ENCODE results near the gene CHRNA3.

CHRNA3 gene

DNA sequence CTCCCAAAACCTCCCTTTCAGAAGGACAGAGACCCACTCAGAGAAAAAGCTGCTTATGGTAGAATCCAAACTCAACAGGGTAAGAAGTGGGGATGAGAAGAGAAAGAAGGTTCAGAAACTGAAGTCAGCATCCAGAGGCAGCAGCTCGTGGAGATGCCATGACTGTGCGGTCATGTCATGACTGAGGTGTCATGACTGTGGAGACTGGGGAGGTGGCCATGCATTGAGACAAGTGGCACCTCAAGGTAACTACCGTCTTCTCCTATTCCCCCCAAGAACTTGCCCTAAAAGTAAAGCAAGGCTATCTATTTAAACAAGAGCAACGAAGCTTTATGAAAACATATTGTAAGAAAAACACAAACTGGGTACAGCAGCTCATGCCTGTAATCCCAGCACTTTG is 15.1 kb downstream of the CHRNA3 start:
- Mint-ChIP-seq H3K27ac (no peak overlapping the region), H3K27me3 (peaks cover 4% of the 10 kb centered on the region), H3K36me3 (no peaks in the 10 kb centered on the region), H3K4me1 (no peaks in the 10 kb centered on the region), H3K4me3 (no peak overlapping the region), H3K9me3 (no peaks in the 10 kb centered on the region)

DNA sequence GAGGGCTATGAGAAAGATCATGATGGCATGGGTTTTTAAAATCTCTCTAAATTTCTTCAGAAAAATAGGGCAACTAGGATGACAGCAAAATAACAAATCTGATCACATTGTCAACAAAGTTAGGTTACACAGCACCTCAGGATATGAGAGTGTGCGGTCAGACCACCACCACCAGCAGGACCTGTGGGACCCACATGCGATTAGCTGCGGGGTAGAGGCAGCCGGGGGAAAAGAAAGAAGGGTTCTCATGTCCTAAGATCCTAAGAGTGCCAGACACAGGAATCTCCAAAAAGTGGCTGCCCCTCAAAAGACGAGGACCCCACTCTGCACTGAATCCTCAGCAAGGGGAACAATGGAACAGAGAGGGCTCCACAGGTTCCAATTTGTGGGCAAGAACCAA is 15.6 kb downstream of the CHRNA3 start:
- Mint-ChIP-seq H3K36me3 (no peaks in the 10 kb centered on the region), H3K4me1 (no peaks in the 10 kb centered on the region), H3K4me3 (no peak overlapping the region), H3K27ac (no peak overlapping the region), H3K9me3 (no peaks in the 10 kb centered on the region), H3K27me3 (peaks cover 4% of the 10 kb centered on the region)

DNA sequence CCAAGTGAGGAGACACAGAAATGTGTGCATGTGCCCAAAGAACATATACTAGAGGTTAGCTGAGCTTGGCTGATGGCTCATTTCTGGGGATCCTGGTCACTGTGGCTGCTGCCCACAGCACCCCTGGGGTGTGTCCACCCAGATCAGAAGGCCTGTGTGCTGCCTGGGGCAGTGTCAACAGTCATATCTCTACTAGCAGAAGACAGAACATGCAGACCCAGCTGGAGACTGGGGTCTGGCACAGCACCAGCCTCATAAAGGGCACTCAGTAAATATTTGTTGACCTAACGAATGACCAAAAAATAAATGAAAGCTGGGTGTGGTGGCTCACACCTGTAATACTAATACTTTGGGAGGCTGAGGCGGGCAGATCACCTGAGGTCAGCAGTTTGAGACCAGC is 16.4 kb downstream of the CHRNA3 start:
- Mint-ChIP-seq H3K4me1 (no peaks in the 10 kb centered on the region), H3K4me3 (no peak overlapping the region), H3K27ac (peak overlapping the region; percentile 41), H3K27me3 (peaks cover 3% of the 10 kb centered on the region), H3K9me3 (no peaks in the 10 kb centered on the region), H3K36me3 (no peaks in the 10 kb centered on the region)

DNA sequence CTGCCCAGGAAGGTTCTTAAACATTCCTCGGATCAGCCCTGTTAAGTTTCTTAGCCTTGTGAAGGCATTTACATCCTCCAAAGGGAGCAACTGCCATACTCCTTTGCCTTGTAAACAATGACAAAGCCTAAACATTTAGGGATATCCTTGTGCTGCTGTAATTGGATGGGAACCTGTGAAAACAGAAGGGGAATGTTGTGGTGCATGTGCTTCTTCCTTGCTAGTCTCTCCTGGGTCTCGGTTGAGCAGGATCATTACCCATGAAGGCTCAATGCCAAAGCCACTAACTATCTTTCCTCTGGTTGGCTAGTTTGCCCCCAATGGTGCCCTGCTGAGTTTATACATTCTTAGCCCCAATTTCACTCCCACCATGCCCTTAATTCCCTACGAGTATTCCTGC is 17.3 kb downstream of the CHRNA3 start:
- H3K36me3 Mint-ChIP-seq: no peaks in the 10 kb centered on the region
- peaks cover 3% of the 10 kb centered on the region for H3K27me3 Mint-ChIP-seq
- no peak overlapping the region for H3K27ac Mint-ChIP-seq
- H3K9me3 Mint-ChIP-seq: no peaks in the 10 kb centered on the region
- no peaks in the 10 kb centered on the region for H3K4me1 Mint-ChIP-seq
- H3K4me3 Mint-ChIP-seq: no peak overlapping the region

DNA sequence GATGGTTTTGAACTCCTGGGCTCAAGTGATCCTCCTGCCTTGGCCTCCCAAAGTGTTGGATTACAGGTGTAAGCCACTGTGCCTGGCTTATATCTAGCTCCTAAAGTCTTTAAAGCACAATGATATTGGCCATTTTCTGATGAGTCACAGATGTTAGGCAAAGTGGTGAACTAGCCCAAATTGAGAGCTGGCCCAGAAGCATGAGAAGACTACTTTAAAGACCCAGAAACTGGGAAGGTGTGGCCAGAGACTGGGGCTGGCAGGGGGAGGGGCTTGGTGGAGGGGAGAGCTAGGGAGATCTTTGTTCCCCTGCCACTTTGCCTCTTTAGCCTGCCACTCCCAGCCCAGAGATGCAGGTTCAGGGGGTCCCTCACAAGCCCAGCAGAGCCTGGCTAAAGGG is 21.6 kb downstream of the CHRNA3 start:
- Mint-ChIP-seq H3K4me3 (no peak overlapping the region), H3K36me3 (no peaks in the 10 kb centered on the region), H3K27ac (no peak overlapping the region), H3K27me3 (peaks cover 1% of the 10 kb centered on the region), H3K9me3 (no peaks in the 10 kb centered on the region), H3K4me1 (no peaks in the 10 kb centered on the region)

DNA sequence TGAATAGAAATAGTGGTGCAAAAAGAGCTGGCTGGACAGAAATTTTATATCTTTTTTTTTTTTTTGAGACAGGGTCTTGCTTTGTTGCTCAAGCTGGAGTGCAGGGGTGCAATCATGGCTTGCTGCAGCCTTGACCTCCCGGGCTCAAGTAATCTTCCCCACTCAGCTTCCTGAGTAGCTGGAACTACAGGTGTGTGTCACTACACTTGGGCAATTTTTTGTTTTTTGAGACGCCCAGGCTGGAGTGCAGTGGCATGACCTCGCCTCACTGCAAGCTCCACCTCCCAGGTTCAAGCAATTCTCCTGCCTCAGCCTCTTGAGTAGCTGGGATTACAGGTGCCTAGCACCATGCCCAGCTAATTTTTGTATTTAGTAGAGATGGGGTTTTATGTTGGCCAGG is 22.4 kb downstream of the CHRNA3 start:
- no peaks in the 10 kb centered on the region for H3K4me1 Mint-ChIP-seq
- no peaks in the 10 kb centered on the region for H3K36me3 Mint-ChIP-seq
- H3K4me3 Mint-ChIP-seq: no peak overlapping the region
- H3K9me3 Mint-ChIP-seq: no peaks in the 10 kb centered on the region
- no peak overlapping the region for H3K27ac Mint-ChIP-seq
- peaks cover 1% of the 10 kb centered on the region for H3K27me3 Mint-ChIP-seq

DNA sequence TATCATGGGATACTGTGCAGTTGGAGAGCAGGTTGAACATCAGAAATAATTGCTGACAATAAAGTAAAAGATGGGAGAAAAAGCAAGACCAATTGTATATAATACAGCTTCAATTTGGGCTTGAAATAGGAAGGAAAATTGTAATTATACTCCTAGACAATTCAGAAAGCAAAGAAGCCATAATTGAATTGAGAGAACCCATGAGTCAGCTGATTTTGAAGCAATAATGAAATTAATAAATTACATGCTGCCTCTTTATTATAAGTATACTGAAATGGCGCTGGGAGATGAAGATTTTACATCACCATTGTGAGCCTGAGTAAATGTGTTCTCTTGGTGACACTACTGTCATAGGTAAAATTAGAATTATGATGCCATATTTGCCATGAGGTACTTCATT is 23.2 kb downstream of the CHRNA3 start:
- Mint-ChIP-seq H3K9me3 (no peaks in the 10 kb centered on the region), H3K36me3 (no peaks in the 10 kb centered on the region), H3K4me1 (no peaks in the 10 kb centered on the region), H3K4me3 (no peak overlapping the region), H3K27me3 (peaks cover 1% of the 10 kb centered on the region), H3K27ac (no peak overlapping the region)

DNA sequence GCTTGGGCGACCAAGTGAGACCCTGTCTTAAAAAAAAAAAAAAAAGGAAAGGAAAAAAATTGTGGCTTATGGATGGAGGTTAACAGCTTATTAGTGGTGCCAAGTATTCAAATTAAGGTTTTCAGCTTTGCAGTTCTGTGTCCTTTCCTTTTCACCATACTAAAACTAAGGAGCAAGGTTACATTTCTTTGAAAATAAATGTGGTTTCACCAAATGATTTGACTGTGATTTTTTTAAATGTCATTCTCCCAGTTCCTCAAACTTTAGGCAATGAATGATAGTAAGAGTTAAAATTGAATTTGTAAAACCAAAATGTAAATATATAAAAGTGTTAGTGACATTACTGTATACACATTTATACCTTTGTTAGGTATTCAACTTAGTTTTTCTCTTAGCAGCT is 45.9 kb downstream of the CHRNA3 start:
- no peak overlapping the region for H3K27ac Mint-ChIP-seq
- H3K36me3 Mint-ChIP-seq: no peaks in the 10 kb centered on the region
- H3K4me3 Mint-ChIP-seq: no peak overlapping the region
- peaks cover 3% of the 10 kb centered on the region for H3K27me3 Mint-ChIP-seq
- H3K9me3 Mint-ChIP-seq: no peaks in the 10 kb centered on the region
- H3K4me1 Mint-ChIP-seq: no peaks in the 10 kb centered on the region

DNA sequence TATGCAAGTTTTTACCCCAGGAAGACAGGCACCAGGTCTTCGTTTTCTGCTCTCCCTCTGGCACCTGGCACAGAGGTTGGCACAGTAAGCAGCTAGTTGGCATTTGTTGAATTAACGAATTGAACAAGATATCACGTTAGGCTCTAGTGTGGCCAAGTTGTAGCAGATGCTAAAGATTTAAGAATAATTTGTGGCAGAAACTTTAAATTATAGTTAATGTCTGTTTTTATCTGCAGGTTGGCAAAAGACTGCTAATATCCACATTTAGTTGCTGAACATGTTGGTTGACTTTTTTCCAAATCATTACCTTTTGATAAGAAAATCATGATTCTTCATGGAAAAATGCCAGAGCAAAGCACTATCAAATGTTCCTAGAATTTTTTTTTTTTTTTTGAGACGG is 47.4 kb downstream of the CHRNA3 start:
- H3K36me3 Mint-ChIP-seq: no peaks in the 10 kb centered on the region
- H3K27ac Mint-ChIP-seq: no peak overlapping the region
- no peak overlapping the region for H3K4me3 Mint-ChIP-seq
- no peaks in the 10 kb centered on the region for H3K9me3 Mint-ChIP-seq
- no peaks in the 10 kb centered on the region for H3K4me1 Mint-ChIP-seq
- H3K27me3 Mint-ChIP-seq: peaks cover 3% of the 10 kb centered on the region

DNA sequence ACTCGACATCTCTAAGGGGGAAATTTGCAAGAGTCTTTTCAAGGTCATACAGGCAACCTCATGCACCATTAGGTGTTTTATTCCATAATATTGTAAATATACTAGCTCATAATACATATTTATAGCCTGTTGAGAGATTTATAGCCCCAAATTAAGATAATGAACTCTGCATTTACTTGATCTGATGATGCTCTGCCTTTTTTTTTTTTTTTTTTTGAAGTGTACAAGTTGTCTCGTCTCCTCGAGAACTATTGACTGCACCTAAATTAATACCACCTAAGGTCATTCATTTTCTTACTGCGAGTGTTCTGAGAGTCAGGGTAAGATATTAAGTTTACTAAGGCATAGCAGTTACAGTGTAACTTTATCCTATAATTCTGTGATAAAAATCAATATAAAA is 49.4 kb downstream of the CHRNA3 start:
- Mint-ChIP-seq H3K36me3 (no peaks in the 10 kb centered on the region), H3K27me3 (peaks cover 12% of the 10 kb centered on the region), H3K9me3 (no peaks in the 10 kb centered on the region), H3K4me1 (peaks cover 3% of the 10 kb centered on the region), H3K27ac (no peak overlapping the region), H3K4me3 (no peak overlapping the region)

DNA sequence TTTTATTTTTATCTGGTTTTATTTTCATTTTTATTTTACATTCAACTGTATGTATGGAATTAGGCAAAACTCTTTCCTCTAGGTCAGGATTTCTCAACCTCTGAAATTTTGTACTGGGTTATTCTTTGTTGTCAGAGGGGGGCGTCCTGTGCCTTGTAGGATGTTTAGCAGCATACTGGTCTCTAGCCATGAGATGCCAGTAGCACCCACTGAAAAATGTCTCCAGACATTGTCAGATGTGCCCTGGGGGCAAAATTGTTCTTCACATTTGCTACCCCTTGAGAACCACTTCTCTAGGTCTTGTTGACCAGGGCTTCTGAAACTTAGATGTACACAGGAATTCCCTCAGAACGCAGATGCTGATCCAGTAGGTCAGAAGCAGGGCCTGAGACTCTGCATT is 50.1 kb downstream of the CHRNA3 start:
- H3K27me3 Mint-ChIP-seq: peaks cover 15% of the 10 kb centered on the region
- no peaks in the 10 kb centered on the region for H3K36me3 Mint-ChIP-seq
- H3K9me3 Mint-ChIP-seq: no peaks in the 10 kb centered on the region
- no peak overlapping the region for H3K4me3 Mint-ChIP-seq
- H3K27ac Mint-ChIP-seq: no peak overlapping the region
- peaks cover 9% of the 10 kb centered on the region for H3K4me1 Mint-ChIP-seq

DNA sequence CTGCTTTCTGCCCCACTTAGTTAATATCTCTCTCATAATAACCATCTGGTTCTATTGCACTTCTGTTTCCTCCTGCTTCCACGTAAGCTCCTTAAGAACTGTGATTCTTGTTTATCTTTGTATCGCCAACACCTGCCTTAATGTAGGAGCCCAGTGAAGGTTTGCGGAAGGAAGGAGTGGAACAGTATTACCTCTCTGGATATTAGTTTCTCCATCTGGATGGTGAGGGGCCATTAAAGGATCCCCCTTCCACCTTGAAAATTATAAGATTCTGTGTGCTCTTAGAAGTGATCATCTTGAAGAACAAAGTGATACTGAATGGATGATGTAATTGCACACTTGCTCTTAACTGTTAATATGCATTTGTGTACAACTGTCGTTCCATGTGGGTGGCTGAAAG is 53.3 kb downstream of the CHRNA3 start:
- Mint-ChIP-seq H3K36me3 (no peaks in the 10 kb centered on the region), H3K27ac (no peak overlapping the region), H3K9me3 (no peaks in the 10 kb centered on the region), H3K4me1 (peaks cover 19% of the 10 kb centered on the region), H3K27me3 (peaks cover 18% of the 10 kb centered on the region), H3K4me3 (no peak overlapping the region)

DNA sequence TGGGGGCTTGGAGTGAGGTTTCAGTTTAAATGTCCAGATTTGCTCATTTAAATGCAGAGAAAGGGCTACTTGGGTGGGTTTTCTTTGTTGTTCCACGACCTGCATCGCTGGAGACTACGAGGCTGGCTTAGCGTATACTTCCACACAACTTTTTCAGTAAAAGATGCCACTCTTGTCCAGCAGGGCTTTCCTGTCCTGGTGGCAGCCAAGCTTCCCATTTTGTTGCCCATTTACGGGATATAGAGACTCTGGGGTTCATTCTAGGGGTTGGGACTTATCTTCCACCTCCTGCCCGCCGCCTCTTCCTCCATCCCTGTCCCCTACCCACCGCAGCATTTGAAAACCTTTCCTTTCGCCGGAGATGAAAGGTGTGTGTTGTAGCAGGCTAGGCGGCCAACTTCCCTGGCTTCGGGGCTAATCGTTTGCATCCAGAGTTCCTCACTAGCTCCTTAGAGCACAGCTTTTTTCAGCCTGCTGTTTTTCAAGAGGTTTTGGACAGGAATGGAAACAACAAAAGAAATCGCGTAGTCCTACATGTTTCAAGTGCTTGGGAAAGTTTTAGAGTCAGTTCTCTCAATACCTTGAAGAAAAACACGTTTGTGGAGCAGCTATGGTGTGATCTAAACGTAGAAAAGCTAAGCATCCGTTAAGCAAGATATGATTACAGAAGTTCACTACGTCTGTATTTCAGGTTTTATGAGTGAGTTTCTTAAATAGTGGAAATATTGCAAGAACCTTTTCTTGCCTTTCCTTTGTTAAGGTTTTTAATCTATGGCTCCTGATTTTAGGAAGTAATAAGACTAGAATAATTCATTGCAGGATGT is 54.6 kb downstream of the CHRNA3 start:
- Mint-ChIP-seq H3K27ac (no peak overlapping the region), H3K27me3 (peaks cover 23% of the 10 kb centered on the region), H3K9me3 (no peaks in the 10 kb centered on the region), H3K36me3 (no peaks in the 10 kb centered on the region), H3K4me1 (peaks cover 19% of the 10 kb centered on the region), H3K4me3 (peak overlapping the region; percentile 84)

DNA sequence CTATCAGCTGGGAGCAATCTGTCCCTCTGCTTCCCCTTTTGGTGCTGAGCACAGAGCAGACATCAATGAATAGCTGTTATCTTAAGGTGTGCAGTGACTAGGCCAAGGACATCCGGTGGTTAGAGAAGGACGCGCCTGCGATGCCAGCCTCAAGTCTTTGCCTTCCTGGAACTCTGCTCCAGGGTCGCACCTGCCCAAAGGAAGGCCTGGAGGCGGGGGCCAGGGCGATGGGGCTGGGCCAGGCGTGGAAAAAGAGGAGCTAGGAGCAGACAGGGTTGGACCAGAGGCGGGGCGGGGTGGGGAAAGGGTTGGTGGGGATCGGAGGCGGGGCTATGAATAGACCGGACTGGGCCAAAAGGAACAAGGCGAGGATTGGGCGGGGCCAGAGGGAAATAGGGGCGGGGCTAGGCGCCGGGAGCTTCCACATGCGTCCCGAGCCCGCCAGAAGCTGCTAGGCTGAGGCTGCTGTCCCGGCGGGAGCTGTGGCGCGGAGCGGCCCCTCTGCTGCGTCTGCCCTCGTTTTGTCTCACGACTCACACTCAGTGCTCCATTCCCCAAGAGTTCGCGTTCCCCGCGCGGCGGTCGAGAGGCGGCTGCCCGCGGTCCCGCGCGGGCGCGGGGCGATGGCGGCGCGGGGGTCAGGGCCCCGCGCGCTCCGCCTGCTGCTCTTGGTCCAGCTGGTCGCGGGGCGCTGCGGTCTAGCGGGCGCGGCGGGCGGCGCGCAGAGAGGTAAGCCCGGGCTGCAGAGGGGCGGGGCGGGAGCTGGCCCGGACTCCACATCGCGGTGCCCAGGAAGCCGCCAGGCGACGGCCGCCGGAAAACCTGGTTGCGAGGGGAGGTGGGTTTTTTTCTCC is 55.5 kb downstream of the CHRNA3 start, which contains the start of gene CHRNA5:
Gene CHRNA5 (plus strand): TSS at position 424 of the 854 bp plus-strand sequence. CDS start 200 bp downstream, at position 624.
- Mint-ChIP-seq H3K4me3 (peak within 1 kb of the TSS; percentile 84), H3K27ac (no peak within 1 kb of the TSS), H3K4me1 (peaks cover 19% of the 10 kb centered on the region)

DNA sequence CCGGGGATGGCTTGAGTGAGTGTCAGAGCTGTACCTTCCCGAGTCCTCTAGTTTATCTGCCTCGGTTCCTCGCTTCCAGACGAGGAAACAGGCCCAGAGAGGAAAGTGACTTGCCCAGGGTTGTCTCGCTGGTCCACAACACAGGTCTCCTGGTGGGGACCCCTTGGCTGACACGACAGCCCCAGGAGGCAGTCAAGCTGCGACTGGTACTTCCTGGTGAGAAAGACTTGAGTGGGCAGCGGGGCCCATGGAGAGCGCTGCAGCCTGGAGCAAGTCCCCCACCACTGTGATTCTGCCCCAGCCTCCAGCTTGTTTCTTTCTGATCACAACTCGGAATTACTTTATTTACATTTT is 56.1 kb downstream of the CHRNA3 start:
- Mint-ChIP-seq H3K27me3 (peaks cover 20% of the 10 kb centered on the region), H3K4me3 (peak overlapping the region; percentile 82), H3K36me3 (no peaks in the 10 kb centered on the region), H3K27ac (no peak overlapping the region), H3K4me1 (peaks cover 19% of the 10 kb centered on the region), H3K9me3 (no peaks in the 10 kb centered on the region)

More for the DNA sequence above, 55.5 kb downstream of the CHRNA3 start, which contains the start of gene CHRNA5:
- Mint-ChIP-seq H3K36me3 (no peaks in the 10 kb centered on the region), H3K9me3 (no peaks in the 10 kb centered on the region), H3K27me3 (peaks cover 20% of the 10 kb centered on the region)

DNA sequence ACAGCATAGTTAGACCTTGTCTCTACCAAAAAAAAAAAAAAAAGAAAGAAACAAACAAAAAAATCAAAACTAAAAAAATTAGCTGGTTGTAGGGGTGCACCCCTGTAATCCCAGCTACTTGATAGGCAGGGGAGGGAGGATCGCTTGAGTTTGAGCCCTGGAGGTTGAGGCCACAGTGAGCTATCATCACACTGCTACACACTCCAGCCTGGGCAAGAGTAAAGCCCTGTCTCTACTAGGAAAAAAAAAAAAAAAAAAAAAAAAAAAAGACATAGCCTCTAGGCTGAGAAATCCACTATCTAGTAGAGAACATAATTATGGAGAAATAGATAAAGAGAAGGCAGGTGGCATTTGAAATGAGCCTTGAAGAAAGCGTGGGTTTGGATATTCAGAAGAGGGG is 57.7 kb downstream of the CHRNA3 start:
- no peaks in the 10 kb centered on the region for H3K9me3 Mint-ChIP-seq
- no peaks in the 10 kb centered on the region for H3K36me3 Mint-ChIP-seq
- H3K27ac Mint-ChIP-seq: no peak overlapping the region
- no peak overlapping the region for H3K4me3 Mint-ChIP-seq
- peaks cover 20% of the 10 kb centered on the region for H3K27me3 Mint-ChIP-seq
- H3K4me1 Mint-ChIP-seq: peaks cover 19% of the 10 kb centered on the region

Data from activated naive CD4-positive, alpha-beta T cell treated with anti-CD3 and anti-CD28 coated beads, Interleukin-2, amount 50 U/mL, for 24 hours (primary cell).